ENCODE results near the gene SLC13A3.

SLC13A3 gene

GRCh38 chr20:46695892-46696291 lies 44.6 kb upstream of the SLC13A3 start:
- POLR2A ChIA-PET, result no interaction called here
- CTCF ChIA-PET, result interaction anchor here (1.7 kb wide), 2 partner anchors 10 to 13 kb away, joined by 4 to 7 read pairs; no protein-coding TSS in a partner anchor
- Histone ChIP-seq H3K27ac (ENCODE audit: insufficient read depth in 1 of 2, low read depth in 1 of 2, low read length in 2 of 2, poor library complexity in 1 of 2, severe bottlenecking in 2 of 2) (no peak overlapping the region), H3K36me3 (ENCODE audit: control insufficient read depth in 4 of 4, insufficient read depth in 4 of 4, low read length in 3 of 4) (no peaks in the 10 kb centered on the region), H3K9me3 (ENCODE audit: control extremely low read depth in 1 of 5, control insufficient read depth in 4 of 5, insufficient read depth in 2 of 5, low read depth in 1 of 5, low read length in 4 of 5) (peaks cover 0 to 2% (median 0%) of the 10 kb centered on the region in 5 experiments), H3K4me3 (ENCODE audit: control insufficient read depth in 1 of 7, extremely low read depth in 1 of 7, insufficient read depth in 4 of 7, low read depth in 2 of 7, low read length in 6 of 7) (no peak overlapping the region), H3K4me1 (ENCODE audit: control extremely low read depth in 1 of 4, control insufficient read depth in 4 of 4, insufficient read depth in 4 of 4, low read length in 3 of 4) (peaks cover 0 to 11% (median 2%) of the 10 kb centered on the region in 4 experiments), H3K27me3 (replicated peaks in 2 of 5; ENCODE audit: control insufficient read depth in 4 of 5, insufficient read depth in 5 of 5, low read length in 4 of 5) (no peaks in the 10 kb centered on the region)
- peak in 1 of 3 donors; percentile 33 for DNase-seq
- 79% methylated on average over 3 of the region's 3 CpGs for WGBS (ENCODE audit: insufficient coverage)

GRCh38 chr20:46694484-46694883 lies 43.2 kb upstream of the SLC13A3 start:
- 63% methylated on average over 2 of the region's 2 CpGs for WGBS (ENCODE audit: insufficient coverage)
- Histone ChIP-seq H3K4me3 (ENCODE audit: control insufficient read depth in 1 of 7, extremely low read depth in 1 of 7, insufficient read depth in 4 of 7, low read depth in 2 of 7, low read length in 6 of 7) (no peak overlapping the region), H3K27ac (ENCODE audit: insufficient read depth in 1 of 2, low read depth in 1 of 2, low read length in 2 of 2, poor library complexity in 1 of 2, severe bottlenecking in 2 of 2) (no peak overlapping the region), H3K4me1 (ENCODE audit: control extremely low read depth in 1 of 4, control insufficient read depth in 4 of 4, insufficient read depth in 4 of 4, low read length in 3 of 4) (peaks cover 0 to 20% (median 5%) of the 10 kb centered on the region in 4 experiments), H3K27me3 (replicated peaks in 2 of 5; ENCODE audit: control insufficient read depth in 4 of 5, insufficient read depth in 5 of 5, low read length in 4 of 5) (no peaks in the 10 kb centered on the region), H3K9me3 (ENCODE audit: control extremely low read depth in 1 of 5, control insufficient read depth in 4 of 5, insufficient read depth in 2 of 5, low read depth in 1 of 5, low read length in 4 of 5) (peaks cover 0 to under 1% (median 0%) of the 10 kb centered on the region in 5 experiments), H3K36me3 (ENCODE audit: control insufficient read depth in 4 of 4, insufficient read depth in 4 of 4, low read length in 3 of 4) (no peaks in the 10 kb centered on the region)
- POLR2A ChIA-PET, result no interaction called here
- CTCF ChIA-PET, result interaction anchor here (0.7 to 1.7 kb wide), 6 partner anchors 11 to 173 kb away, joined by 3 to 7 read pairs (median 4); no protein-coding TSS in a partner anchor
- DNase-seq, result peak; percentile 53 to 75 (median 71)

GRCh38 chr20:46691196-46691595 lies 39.9 kb upstream of the SLC13A3 start:
- WGBS (ENCODE audit: insufficient coverage), result no CpG with 5 or more reads among the region's 4 CpGs
- no peak overlapping the region for H3K4me3 ChIP-seq (ENCODE audit: control insufficient read depth in 1 of 7, extremely low read depth in 1 of 7, insufficient read depth in 4 of 7, low read depth in 2 of 7, low read length in 6 of 7)
- H3K27me3 ChIP-seq (replicated peaks in 2 of 5; ENCODE audit: control insufficient read depth in 4 of 5, insufficient read depth in 5 of 5, low read length in 4 of 5), result no peaks in the 10 kb centered on the region
- no peak overlapping the region for H3K27ac ChIP-seq (ENCODE audit: insufficient read depth in 1 of 2, low read depth in 1 of 2, low read length in 2 of 2, poor library complexity in 1 of 2, severe bottlenecking in 2 of 2)
- no peak for DNase-seq
- peaks cover 3 to 11% (median 6%) of the 10 kb centered on the region in 4 experiments for H3K36me3 ChIP-seq (ENCODE audit: control insufficient read depth in 4 of 4, insufficient read depth in 4 of 4, low read length in 3 of 4)
- POLR2A ChIA-PET, result no interaction called here
- H3K9me3 ChIP-seq (ENCODE audit: control extremely low read depth in 1 of 5, control insufficient read depth in 4 of 5, insufficient read depth in 2 of 5, low read depth in 1 of 5, low read length in 4 of 5), result no peaks in the 10 kb centered on the region
- H3K4me1 ChIP-seq (ENCODE audit: control extremely low read depth in 1 of 4, control insufficient read depth in 4 of 4, insufficient read depth in 4 of 4, low read length in 3 of 4), result peaks cover 12 to 35% (median 26%) of the 10 kb centered on the region in 4 experiments
- CTCF ChIA-PET, result no interaction called here

GRCh38 chr20:46690219-46691106 lies 39.2 kb upstream of the SLC13A3 start:
- Histone ChIP-seq H3K9me3 (ENCODE audit: control extremely low read depth in 1 of 5, control insufficient read depth in 4 of 5, insufficient read depth in 2 of 5, low read depth in 1 of 5, low read length in 4 of 5) (no peaks in the 10 kb centered on the region), H3K36me3 (ENCODE audit: control insufficient read depth in 4 of 4, insufficient read depth in 4 of 4, low read length in 3 of 4) (peaks cover 4 to 18% (median 11%) of the 10 kb centered on the region in 4 experiments), H3K4me1 (ENCODE audit: control extremely low read depth in 1 of 4, control insufficient read depth in 4 of 4, insufficient read depth in 4 of 4, low read length in 3 of 4) (peaks cover 12 to 38% (median 25%) of the 10 kb centered on the region in 4 experiments), H3K27me3 (replicated peaks in 2 of 5; ENCODE audit: control insufficient read depth in 4 of 5, insufficient read depth in 5 of 5, low read length in 4 of 5) (no peaks in the 10 kb centered on the region), H3K4me3 (ENCODE audit: control insufficient read depth in 1 of 7, extremely low read depth in 1 of 7, insufficient read depth in 4 of 7, low read depth in 2 of 7, low read length in 6 of 7) (peak overlapping the region in 5 of 7 experiments; percentile 88 to 96 (median 93)), H3K27ac (ENCODE audit: insufficient read depth in 1 of 2, low read depth in 1 of 2, low read length in 2 of 2, poor library complexity in 1 of 2, severe bottlenecking in 2 of 2) (peak overlapping the region; percentile 82 to 91)
- ChIA-PET CTCF (interaction anchor here (1.3 kb wide), 1 partner anchor 17 kb away, joined by 4 read pairs; no protein-coding TSS in a partner anchor), POLR2A (no interaction called here)
- DNase-seq, result peak in 2 of 3 donors; percentile 43 to 51
- 65% methylated on average over 11 of the region's 13 CpGs for WGBS (ENCODE audit: insufficient coverage)

GRCh38 chr20:46689754-46690085 lies 38.5 kb upstream of the SLC13A3 start:
- peaks cover 12 to 38% (median 25%) of the 10 kb centered on the region in 4 experiments for H3K4me1 ChIP-seq (ENCODE audit: control extremely low read depth in 1 of 4, control insufficient read depth in 4 of 4, insufficient read depth in 4 of 4, low read length in 3 of 4)
- peaks cover 4 to 25% (median 18%) of the 10 kb centered on the region in 4 experiments for H3K36me3 ChIP-seq (ENCODE audit: control insufficient read depth in 4 of 4, insufficient read depth in 4 of 4, low read length in 3 of 4)
- H3K9me3 ChIP-seq (ENCODE audit: control extremely low read depth in 1 of 5, control insufficient read depth in 4 of 5, insufficient read depth in 2 of 5, low read depth in 1 of 5, low read length in 4 of 5), result no peaks in the 10 kb centered on the region
- POLR2A ChIA-PET, result interaction anchor here (1.3 kb wide), 1 partner anchor 20 kb away, joined by 4 read pairs; the partner anchor contains the start of gene SLC2A10
- no peaks in the 10 kb centered on the region for H3K27me3 ChIP-seq (replicated peaks in 2 of 5; ENCODE audit: control insufficient read depth in 4 of 5, insufficient read depth in 5 of 5, low read length in 4 of 5)
- 0% methylated on average over 10 of the region's 12 CpGs for WGBS (ENCODE audit: insufficient coverage)
- peak overlapping the region; percentile 72 to 96 (median 89) for H3K4me3 ChIP-seq (ENCODE audit: control insufficient read depth in 1 of 7, extremely low read depth in 1 of 7, insufficient read depth in 4 of 7, low read depth in 2 of 7, low read length in 6 of 7)
- DNase-seq, result no peak
- H3K27ac ChIP-seq (ENCODE audit: insufficient read depth in 1 of 2, low read depth in 1 of 2, low read length in 2 of 2, poor library complexity in 1 of 2, severe bottlenecking in 2 of 2), result peak overlapping the region; percentile 82 to 91
- CTCF ChIA-PET, result interaction anchor here (0.7 to 1.3 kb wide), 3 partner anchors 9 to 18 kb away, joined by 3 to 4 read pairs (median 3); no protein-coding TSS in a partner anchor

- Histone ChIP-seq H3K36me3 (ENCODE audit: control insufficient read depth in 4 of 4, insufficient read depth in 4 of 4, low read length in 3 of 4) (peaks cover 4 to 30% (median 19%) of the 10 kb centered on the region in 4 experiments), H3K27me3 (replicated peaks in 2 of 5; ENCODE audit: control insufficient read depth in 4 of 5, insufficient read depth in 5 of 5, low read length in 4 of 5) (no peaks in the 10 kb centered on the region), H3K9me3 (ENCODE audit: control extremely low read depth in 1 of 5, control insufficient read depth in 4 of 5, insufficient read depth in 2 of 5, low read depth in 1 of 5, low read length in 4 of 5) (no peaks in the 10 kb centered on the region), H3K4me1 (ENCODE audit: control extremely low read depth in 1 of 4, control insufficient read depth in 4 of 4, insufficient read depth in 4 of 4, low read length in 3 of 4) (peaks cover 12 to 36% (median 25%) of the 10 kb centered on the region in 4 experiments), H3K4me3 (ENCODE audit: control insufficient read depth in 1 of 7, extremely low read depth in 1 of 7, insufficient read depth in 4 of 7, low read depth in 2 of 7, low read length in 6 of 7) (peak within 1 kb of the TSS; percentile 72 to 96 (median 89)), H3K27ac (ENCODE audit: insufficient read depth in 1 of 2, low read depth in 1 of 2, low read length in 2 of 2, poor library complexity in 1 of 2, severe bottlenecking in 2 of 2) (peak within 1 kb of the TSS; percentile 82 to 91)
- WGBS (ENCODE audit: insufficient coverage), result under 1% methylated on average over 71 of the region's 71 CpGs
- ChIA-PET CTCF (interaction anchor here (0.7 to 1.3 kb wide), 5 partner anchors 9 to 137 kb away, joined by 3 to 4 read pairs (median 3); no protein-coding TSS in a partner anchor), POLR2A (interaction anchor here (1.3 kb wide), 1 partner anchor 20 kb away, joined by 4 read pairs; the partner anchor contains the start of gene SLC2A10)
- peak; percentile 97 to 99 (median 98) for DNase-seq
These were observed 38.0 kb upstream of the SLC13A3 start, which contains the start of gene TP53RK for GRCh38 chr20:46689082-46689753. TP53RK (minus strand) TSS chr20:46689444; CDS start chr20:46689414, 30 bp downstream.
